Activated T-cell treated with anti-CD3 and anti-CD28 coated beads for 48 hours (primary cell): ENCODE results near the gene MATK.

Experiments
- DNase-seq: peaks from one replicate; pipeline ENCODE4 v3.0.0-alpha.2; 2020; ENCODE audit warnings: low read depth

MATK gene, protein sequence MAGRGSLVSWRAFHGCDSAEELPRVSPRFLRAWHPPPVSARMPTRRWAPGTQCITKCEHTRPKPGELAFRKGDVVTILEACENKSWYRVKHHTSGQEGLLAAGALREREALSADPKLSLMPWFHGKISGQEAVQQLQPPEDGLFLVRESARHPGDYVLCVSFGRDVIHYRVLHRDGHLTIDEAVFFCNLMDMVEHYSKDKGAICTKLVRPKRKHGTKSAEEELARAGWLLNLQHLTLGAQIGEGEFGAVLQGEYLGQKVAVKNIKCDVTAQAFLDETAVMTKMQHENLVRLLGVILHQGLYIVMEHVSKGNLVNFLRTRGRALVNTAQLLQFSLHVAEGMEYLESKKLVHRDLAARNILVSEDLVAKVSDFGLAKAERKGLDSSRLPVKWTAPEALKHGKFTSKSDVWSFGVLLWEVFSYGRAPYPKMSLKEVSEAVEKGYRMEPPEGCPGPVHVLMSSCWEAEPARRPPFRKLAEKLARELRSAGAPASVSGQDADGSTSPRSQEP

DNA sequence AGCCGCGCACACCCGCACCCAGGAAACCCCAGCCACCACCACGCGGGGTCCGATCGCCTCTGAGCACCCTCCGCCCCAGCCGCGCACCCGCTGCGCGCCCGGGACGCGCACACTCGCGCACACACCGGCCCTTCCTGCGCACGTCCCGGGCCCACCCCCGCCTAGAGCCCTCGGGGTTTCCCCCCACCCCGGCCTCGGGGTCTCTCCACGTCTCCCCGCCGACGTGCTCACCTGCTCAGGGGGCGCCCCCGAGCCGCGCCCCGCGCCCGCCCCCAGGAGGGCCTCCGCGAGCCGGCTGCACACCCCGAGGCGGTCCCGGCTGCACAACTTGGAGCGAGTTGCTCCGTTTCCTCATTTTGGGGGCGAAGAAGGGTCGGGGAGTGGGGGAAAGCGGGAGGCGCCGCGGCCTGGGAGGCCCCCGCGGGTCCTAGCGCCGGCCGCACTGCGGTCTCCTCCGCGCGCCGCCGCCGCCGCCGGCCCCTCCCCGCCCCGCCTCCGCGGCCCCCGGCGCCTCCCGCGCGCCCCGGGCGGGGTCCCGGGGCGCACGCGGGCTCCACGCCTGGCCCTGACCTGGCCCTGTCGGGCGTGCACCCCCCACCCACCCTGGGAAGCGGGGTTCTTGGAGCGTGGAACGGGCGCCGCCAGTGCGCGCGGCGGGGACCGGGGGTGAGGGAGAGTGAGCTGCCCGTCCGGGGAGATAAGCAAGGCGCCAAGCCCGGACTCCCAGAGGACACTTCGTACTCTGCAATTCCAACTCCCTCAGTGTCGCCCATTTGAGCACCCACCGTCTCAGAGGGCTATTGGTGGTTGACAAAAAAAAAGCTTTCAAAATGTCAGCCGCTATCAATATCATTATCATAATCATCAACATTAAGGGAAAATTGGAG, at the start of gene MATK:
Gene MATK, minus strand, starts transcription at position 444 of the 887 bp plus-strand sequence. CDS start 1,246 bp downstream, outside the sequence.
- DNase-seq, result peak; percentile 23

DNA sequence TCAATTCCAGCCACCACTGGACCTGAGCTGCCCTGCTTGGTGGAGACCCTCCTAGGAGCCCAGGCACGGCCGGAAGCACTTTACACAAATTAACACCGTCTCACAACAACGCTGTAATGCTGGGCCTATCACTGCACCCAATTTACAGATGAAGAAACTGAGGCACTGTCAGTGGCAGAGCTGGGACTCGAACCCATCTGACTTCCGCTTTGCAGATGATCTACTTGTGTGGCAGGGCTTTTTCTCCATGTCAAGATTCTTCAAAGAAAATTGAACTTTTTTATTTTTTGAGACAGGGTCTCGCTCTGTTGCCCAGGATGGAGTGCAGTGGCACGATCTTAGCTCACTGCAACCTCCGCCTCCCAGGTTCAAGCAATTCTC, 48.9 kb upstream of the MATK start:
- DNase-seq, result no peak

DNA sequence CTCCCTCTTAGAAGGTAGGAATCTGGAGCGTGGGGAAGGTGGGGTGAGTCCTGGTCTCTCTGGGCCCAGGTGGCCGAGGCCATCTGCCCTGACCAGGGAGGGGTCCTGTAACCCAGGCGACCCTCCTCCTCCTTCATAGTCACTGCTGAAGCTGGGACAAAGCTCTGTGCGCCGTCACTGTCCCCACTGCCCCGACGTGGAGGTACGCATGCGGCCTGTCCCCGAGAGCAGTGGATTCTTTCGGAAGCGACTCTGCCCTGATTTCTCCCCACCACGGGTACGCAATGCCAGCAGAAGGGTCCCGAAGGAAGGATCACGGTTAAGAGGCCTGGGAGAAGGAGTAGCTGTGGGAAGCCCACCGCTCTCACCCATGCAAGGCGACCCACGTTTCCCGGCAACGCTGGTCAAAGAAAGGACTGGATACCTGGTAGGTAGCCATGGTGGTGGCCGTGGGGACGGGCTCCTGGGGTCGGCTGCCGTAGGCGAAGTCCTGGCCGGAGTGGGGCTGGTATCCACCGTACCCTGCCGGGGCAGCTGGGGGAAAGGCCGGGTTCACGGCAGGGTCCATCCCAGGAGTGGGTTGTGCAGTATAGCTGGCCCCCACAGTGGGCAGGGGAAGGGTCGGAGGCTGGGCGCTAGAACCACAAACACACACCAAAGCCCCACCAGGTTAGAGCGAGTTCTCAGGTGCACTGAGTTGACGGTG, 48.3 kb upstream of the MATK start:
- DNase-seq, result no peak

DNA sequence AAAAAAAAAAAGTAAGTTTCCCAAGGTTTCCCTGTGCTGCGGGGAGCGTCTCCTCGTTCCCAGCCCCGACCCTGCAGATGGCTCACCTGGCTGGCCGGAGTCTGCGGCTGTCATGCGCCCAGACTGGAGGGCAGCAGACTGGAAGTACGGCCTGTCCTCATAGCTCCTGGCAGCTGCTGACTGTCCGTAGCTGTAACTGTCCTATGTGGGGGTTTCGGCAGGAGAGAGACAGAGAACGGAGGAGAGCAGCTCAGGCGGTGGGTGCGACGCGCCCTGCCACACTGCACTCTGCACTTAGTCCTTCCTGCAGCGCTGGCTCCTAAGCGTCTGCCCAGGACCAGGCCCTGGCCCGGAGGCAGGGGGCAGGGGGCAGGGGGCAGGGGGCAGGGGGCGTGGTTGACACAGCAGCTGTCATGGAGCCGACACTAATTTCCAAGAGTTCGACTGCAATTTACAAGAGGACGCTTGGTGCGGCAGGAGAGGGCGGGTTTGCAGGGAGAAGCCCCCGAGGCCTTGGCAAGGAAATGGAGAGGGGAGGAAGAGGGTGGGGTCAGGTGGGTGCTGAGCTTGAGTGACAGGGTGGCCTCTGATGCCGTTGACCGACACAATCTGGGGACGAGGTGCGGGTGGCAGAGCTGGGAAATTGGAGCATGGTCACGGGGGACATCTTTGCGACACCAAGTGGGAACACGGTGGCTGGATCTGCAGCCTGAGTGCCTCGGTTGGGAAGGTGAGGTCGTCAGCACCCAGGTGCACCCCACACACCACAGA, 47.6 kb upstream of the MATK start:
- DNase-seq, result no peak

DNA sequence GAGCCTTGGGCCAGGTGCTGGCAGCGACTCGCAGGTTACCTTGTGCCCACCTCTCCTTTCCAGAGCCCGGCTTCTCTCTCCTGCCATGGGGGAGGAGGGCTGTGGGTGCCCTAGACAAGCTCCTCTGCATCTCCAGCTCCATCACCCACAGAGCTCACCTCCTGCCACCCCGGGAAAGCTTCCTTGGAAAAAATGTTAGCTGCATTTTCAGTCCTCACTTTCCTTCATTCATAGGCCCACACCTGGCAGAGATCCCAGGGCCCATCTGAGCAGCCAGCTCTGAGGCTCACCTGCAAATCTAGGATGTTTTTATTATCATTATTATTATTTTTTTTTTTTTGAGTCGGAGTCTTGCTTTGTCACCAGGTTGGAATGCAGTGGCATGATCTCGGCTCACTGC, 45.8 kb upstream of the MATK start:
- DNase-seq, result no peak

DNA sequence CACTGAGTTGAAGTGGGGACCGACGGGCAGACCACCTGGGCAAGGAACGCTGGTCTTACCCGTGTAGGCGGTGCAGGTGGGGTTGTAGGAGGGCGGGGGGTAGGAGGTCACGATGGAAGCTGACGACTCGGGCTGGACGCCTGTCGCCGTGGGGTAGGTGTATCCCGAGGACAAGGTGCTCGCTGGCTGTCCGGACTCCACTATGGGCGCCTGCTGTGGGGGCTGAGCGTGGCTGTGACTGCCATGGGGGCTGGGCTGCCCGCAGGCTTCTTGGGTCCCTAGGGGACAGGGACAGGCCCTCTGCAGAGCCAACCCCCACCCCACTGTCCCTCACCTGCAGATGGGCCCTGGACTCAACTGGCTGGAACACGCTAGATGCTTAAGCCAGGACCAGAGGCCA, 45.4 kb upstream of the MATK start:
- DNase-seq, result no peak

DNA sequence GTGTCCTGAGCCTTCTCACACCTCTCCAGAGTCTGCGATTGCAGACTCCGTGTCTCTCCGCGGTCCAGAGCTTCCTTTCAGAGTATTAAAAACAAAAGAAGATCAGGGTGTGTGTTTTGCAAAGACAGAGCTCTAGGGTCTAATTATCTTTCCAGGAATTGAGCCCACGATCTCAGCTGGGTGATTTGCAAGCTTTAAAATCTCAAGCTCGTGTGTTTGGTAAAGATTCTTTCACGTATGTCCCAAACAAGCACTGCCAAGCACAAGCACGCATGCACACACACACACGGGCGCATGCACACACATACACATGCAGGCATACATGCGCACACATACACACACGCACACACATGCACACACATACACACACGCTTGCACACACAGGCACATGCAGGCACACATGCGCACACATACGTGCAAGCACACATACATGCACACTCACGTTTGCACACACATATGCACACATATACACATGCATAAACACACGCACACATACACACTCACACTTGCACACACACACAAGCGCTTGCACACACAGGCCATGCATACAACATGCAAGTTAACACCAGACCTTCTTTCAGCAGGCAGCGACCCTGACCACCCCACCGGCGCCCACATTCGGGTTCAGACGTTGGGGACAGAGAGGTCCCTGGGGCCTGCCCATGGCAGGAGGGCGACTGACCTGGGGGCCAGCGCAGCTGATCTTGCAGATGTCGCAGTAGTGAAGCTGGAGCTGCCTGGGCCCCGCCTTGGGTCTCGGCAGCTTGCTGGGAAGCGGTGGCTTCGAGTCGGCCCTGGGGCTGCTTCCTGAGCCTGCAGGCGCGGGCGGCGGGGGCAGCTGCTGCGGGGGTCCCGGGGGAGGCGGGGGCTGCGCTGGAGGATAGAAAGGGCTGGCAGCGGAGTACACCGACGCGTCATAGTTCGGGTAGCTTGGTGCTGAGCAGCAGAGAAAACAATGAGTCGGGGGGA, 44.7 kb upstream of the MATK start:
- DNase-seq, result no peak

DNA sequence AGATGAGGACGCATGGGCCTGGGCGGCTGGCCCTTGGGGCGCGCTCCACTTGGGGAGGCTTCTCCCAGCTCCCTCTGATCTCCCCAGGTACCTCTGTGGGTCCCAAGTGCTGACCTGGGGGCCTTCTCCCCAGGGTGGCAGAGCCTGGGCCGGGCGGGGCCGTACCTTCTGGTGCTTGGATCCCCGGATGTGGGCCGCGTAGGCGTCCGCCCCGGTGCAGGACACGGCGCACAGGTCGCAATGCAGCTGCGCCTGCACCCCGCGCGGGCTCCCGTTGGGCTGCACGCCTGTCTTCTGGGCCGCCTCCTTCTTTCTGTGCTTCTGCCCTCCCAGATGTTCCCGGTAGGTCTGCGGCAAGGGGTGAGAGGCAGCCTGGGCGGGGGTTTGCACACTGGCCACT, 41.1 kb upstream of the MATK start:
- DNase-seq, result no peak

DNA sequence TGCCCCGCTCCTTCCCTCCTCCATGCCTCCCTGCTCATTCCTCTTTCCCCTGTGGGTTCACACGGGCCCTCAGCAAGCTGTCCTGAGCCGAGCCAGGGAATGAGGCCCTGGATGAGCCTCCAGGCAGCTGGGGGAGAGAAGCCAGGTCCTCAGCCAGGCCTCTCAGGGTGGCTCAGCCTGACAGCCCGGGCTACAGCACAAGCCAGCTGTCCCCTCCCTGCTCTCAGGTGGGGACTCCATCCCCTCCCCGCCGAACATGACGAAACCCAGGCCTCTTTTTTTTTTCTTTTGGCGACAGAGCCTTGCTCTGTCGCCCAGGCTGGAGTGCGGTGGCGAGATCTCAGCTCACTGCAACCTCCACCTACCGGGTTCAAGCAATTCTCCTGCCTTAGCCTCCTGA, 40.0 kb upstream of the MATK start:
- DNase-seq, result no peak

DNA sequence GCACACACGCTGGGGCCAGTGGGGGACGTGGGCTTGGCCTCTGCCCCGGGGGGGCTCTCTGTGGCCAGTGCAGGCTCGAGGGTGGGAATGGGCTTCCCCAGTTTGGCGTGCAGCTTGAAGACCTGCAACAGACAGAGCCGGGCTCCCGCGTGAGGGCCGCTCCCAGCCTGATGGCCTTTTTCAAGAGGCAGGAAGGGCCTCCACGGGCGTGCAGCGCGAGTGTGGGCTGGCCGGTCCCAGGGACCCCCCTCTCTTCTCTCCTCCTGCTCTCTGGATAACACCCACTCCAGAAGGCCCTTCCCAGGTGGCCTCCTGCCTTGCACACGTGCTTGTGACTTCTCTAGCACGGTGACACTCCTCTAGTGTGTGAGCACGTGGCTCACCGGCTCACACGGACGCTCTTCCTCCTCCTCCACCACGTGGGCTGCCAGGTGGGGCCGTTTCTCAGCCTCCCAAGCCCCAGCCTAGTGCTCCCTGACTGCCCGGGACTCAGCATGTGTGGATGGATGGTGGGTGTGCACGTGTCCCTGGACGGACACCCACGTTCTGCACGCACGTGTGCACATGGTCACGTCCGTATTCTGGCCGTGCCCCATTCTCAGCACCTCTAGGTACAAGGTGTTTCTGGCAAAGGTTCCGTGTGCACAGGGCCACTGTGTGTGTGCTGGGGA, 39.2 kb upstream of the MATK start:
- no peak for DNase-seq

DNA sequence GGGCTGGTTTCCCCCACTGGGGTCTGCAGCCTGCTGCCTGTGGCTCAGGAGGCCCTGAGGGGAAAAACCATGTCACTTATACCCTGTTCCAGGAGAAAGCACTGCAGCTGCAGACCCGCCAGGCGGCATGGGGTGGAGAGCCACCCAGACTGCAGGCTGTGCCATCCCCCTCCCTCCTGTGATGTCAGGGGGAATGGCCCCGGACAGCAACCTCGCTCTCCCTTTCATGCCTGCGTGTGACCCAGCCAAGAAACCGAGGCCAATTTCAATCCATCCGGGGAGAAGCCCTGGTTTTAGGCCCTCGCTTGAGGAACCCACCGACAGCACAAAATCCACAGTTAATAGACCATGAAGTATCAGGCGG, 37.2 kb upstream of the MATK start:
- DNase-seq, result no peak

DNA sequence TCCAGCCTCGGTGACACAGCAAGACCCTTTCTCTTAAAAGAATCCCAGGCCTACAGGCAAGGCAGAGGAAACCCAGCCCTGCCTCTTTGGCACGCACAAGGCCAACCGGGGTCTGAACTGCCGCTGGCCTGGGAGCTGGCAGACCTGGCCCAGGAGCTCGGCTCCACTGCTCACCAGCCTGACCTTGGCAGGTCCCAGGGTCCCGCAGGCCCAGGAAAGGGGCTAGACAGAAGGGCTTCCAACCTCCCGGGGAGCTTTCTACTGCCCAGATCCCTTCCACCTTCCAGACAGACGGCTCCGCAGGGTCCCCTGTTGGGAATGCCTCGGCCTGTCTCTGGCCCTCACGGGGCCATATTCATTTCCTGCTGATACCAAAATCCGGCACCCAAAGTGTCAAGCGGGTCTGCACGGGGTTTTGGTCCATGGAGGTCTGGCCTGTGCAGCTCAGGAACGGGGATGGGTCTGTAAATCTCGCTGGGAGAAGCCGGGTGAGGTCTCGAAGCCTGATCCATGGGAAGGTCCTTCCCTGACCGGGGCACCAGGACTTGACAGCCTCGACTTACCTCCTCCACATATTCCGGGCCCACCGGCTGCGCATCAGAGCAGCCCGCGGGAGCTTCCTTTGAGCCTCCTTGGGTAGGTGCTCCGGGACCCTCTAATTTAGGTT, 36.6 kb upstream of the MATK start:
- DNase-seq, result no peak

DNA sequence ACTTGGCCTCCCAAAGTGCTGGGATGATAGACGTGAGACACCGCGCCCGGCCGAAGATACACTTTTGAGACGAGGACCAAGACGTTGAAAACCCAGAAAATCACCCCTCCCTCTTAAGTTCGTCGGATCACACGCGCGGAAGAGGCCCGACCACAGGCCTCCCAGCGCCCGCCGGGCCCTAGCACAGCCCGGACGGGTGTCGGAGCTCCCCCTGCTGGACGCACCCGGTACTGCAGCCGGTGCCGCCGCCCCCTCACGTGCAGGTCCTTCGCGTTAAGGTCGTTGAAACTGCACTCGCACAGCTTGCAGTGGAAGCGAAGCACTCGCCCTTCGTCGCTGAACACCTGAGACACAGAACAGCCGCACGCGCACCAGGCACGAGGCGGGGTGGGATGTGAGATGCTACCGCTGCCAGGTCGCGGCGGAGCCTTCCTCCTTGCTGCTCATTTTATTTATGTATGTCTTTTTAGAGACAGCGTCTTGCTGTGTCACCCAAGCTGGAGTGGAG, 35.7 kb upstream of the MATK start:
- DNase-seq, result peak; percentile 89

DNA sequence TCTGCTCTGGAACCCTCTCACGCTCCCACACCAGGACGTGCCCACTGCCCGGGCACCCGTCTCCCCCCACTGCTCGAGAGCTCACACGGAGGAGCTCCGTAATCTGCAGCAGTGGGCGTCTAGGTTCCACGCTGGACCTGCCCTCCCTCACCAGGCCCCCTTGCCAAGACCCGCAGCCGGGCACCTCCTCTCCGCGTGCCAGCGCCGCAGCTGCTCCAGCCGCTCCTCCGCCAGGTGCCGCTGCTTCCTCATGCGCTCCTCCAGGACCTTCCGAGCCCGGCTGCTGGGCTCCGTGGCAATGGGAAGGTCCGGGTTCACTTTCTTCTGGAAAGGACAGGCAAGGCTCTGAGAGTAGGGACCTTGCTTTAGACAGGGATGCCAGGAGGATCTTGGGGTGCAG, 35.0 kb upstream of the MATK start:
- DNase-seq, result no peak

DNA sequence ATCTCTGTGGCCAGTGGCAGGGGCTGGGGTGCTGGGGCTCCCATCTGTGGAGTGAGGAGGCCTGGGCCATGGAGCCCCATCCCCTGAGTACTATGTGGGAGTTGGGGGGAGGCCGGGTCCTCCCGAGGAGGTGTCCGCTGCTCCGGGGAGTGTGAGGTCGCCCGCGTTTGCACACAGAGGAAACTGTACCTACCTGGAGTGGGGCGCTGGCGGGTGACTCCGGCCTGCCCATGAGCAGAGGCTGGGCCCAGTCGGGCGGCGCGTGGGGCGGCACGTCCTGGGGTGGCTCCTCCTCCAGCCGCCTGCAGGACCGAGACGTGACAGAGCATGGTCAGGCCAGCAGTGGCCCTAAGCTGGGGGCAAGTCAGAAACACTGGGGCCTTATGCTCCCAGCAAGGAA, 33.8 kb upstream of the MATK start:
- DNase-seq, result no peak

DNA sequence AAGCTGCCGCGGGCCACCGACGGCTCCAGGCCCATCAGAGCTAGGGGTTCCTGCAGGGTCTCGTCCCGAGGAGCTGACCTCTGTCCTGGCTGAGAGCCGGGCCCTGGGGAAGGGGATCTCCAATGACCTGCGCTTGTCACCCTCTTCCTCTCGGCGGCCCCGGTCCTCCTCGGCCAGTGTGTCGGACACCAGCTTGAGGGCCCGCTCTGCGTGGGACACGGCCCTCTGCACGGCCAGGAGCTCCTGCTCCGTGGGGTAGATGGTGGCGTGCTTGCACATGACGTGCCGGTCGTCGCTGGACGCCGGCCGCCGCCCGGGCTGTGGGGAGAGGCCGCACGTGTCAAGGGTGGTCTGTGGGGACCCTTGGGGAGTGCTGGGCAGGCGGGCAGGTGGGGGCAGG, 32.7 kb upstream of the MATK start:
- DNase-seq, result no peak

DNA sequence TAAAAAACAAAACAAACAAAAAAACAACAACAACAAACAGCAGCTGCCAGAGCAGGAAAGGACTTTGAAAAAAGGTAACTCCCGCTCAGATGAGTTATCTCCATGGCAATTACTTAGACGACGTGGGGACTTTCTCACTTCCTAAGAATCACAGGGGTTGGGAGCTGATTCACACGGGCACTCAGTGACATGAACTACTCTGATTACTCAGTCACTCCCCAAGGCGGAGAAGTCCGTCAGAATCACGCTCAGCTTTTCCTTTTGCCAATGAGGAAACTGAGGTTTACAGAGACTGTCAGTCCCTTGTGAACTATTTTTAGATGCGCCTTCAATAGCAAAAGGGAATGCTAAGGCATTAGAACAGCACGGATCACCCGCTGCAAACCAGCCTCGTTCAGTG, 32.3 kb upstream of the MATK start:
- DNase-seq, result no peak

DNA sequence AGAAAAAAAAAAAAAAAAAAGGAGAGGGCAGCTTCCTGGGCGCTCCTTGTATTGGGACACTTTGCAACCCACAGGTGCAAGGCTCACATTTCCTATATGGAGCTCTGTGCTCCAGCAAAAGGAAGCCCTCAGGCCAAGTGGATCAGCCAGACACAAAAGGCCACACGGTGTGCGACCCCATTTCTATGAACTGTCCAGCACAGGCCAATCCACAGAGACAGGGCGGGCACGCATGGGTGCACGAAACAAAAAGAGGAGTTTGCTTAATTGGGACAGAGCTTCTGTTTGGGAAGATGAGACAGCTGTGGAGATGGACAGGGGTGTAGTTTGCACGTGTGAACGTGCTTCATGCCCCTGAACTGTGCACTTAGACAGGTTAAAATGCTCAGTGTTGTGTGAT, 31.6 kb upstream of the MATK start:
- no peak for DNase-seq

DNA sequence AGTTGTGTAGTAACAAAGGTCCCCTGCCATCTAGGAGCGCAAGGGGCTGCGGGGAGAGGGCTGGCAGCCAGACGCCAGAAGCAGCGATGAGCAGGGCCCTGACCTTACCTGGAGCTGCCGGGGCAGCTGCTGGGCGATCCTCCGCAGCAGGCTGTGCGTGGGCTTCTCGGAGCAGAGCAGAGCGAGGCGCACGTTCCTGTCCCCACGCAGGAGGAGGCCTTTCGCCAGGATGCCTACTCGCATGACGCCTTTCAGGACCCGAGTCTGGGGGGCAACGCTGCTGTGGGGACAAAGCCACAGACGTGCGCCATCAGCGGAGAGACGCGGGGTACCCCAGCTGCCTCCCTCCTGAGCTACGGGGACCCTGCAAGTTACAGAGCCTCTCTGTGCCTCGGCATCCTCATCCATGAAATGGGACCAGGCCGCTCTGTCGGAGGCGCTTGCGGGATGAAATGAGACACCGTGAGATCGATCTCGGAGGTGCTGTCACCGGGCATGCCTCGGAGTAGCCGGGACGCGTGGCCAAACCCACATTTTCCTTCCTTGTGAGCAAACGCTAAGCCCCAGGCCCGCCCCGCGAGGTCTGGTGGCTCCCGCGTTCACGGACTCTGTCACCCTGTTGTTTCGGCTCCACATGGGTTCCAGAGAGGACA, 30.5 kb upstream of the MATK start:
- no peak for DNase-seq
